IMR-90 (cell line): Measurements from ENCODE around the gene WNT9B. TPM values are rescaled to one million over a fixed set of nuclear protein-coding genes. Genes with fewer than 3 reads are reported as not detected.

ENCODE experiments used
- ATAC-seq: fragments of 200-7000 bp; cut with Tn5 transposase; 2 replicates; pipeline ENCODE4 v1.9.1; 2020; ENCODE audit warnings: low read depth, mild to moderate bottlenecking, moderate library complexity
- BruUV-seq: library from RNA; stranded (reverse); fragments of 400-500 nt; replicated peaks from 2 replicates; lab custom pipeline; 2021; lab: Mats Ljungman, UMichigan
- CTCF ChIA-PET: fragments of 300-600 bp; formaldehyde crosslinking; extraction: SDS; loops from one replicate; lab custom pipeline; 2021; ENCODE audit warnings: antibody characterized with exemption; lab: Yijun Ruan, JAX
- POLR2A ChIA-PET: fragments of 300-600 bp; sonication (Branson Sonifier 250); formaldehyde crosslinking; loops from one replicate; lab custom pipeline; 2022; ENCODE audit warnings: antibody characterized with exemption; ENCODE audit not compliant: unreplicated experiment; lab: Charles Lee
- DNase-seq: peaks from one replicate; pipeline ENCODE4 v3.0.0; 2013
- H2AFZ ChIP-seq: replicated peaks from 2 replicates; pipeline ENCODE3; 2013; ENCODE audit warnings: low read length, mild to moderate bottlenecking; ENCODE audit not compliant: poor library complexity
- H2AK5ac ChIP-seq: 2 replicates; pipeline ENCODE4 v1.6.1; 2013; ENCODE audit warnings: low read depth, low read length, inconsistent platforms
- H2AK9ac ChIP-seq: replicated peaks from 2 replicates; pipeline ENCODE3; 2013; ENCODE audit warnings: mild to moderate bottlenecking, low read depth, low read length, moderate library complexity; ENCODE audit not compliant: poor library complexity
- H2BK120ac ChIP-seq: 2 replicates; pipeline ENCODE4 v1.6.1; 2013; ENCODE audit warnings: low read depth, low read length, inconsistent platforms
- H2BK15ac ChIP-seq: 3 replicates; pipeline ENCODE4 v1.6.1; 2013; ENCODE audit warnings: low read depth, low read length, inconsistent platforms
- H2BK20ac ChIP-seq: 2 replicates; pipeline ENCODE4 v1.6.1; 2013; ENCODE audit warnings: low read depth, mild to moderate bottlenecking, inconsistent platforms, low read length, moderate library complexity
- H2BK5ac ChIP-seq: 2 replicates; pipeline ENCODE4 v1.6.1; 2013; ENCODE audit warnings: mild to moderate bottlenecking, low read depth, low read length, inconsistent platforms; ENCODE audit not compliant: poor library complexity, severe bottlenecking
- H3K14ac ChIP-seq: replicated peaks from 2 replicates; pipeline ENCODE4 v1.6.1; 2013; ENCODE audit warnings: low read depth, low read length, inconsistent platforms
- H3K18ac ChIP-seq: 2 replicates; pipeline ENCODE4 v1.6.1; 2013; ENCODE audit warnings: low read depth, low read length, control low read depth
- H3K23ac ChIP-seq: 2 replicates; pipeline ENCODE4 v1.6.1; 2013; ENCODE audit warnings: low read depth, low read length, inconsistent platforms
- H3K27ac ChIP-seq: 2 replicates; pipeline ENCODE4 v1.5.1; 2013; ENCODE audit warnings: mild to moderate bottlenecking, control low read depth, low read length; ENCODE audit not compliant: insufficient read depth
- H3K27me3 ChIP-seq: 2 replicates; pipeline ENCODE4 v1.6.1; 2013; ENCODE audit warnings: low read length; ENCODE audit not compliant: control insufficient read depth, insufficient read depth
- H3K36me3 ChIP-seq: 2 replicates; pipeline ENCODE4 v1.6.1; 2013; ENCODE audit warnings: low read length, mixed read lengths; ENCODE audit not compliant: control insufficient read depth, insufficient read depth
- H3K4ac ChIP-seq: 2 replicates; pipeline ENCODE4 v1.6.1; 2013; ENCODE audit warnings: low read depth, low read length, inconsistent platforms
- H3K4me1 ChIP-seq: 2 replicates; pipeline ENCODE4 v1.6.1; 2013; ENCODE audit warnings: low read length, mixed read lengths; ENCODE audit not compliant: control insufficient read depth, insufficient read depth
- H3K4me2 ChIP-seq: 2 replicates; pipeline ENCODE4 v1.6.1; 2013; ENCODE audit warnings: low read depth, mild to moderate bottlenecking, control low read depth, low read length, moderate library complexity
- H3K4me3 ChIP-seq: 2 replicates; pipeline ENCODE4 v1.5.1; 2013; ENCODE audit warnings: low read depth, mild to moderate bottlenecking, control low read depth, low read length, moderate library complexity; ENCODE audit not compliant: insufficient read depth
- H3K56ac ChIP-seq: 2 replicates; pipeline ENCODE4 v1.6.1; 2013; ENCODE audit warnings: low read length, inconsistent platforms; ENCODE audit not compliant: insufficient read depth; ENCODE audit errors: extremely low read depth
- H3K79me1 ChIP-seq, 2 experiments: 2 replicates each; pipeline ENCODE4 v1.6.1; 2013; ENCODE audit warnings: low read length in 2 of 2, inconsistent platforms in 1 of 2, low read depth in 1 of 2
- H3K9ac ChIP-seq: 2 replicates; pipeline ENCODE4 v1.6.1; 2013; ENCODE audit warnings: low read depth, low read length, control low read depth
- H3K9me1 ChIP-seq: 2 replicates; pipeline ENCODE4 v1.6.1; 2013; ENCODE audit warnings: low read length, inconsistent platforms; ENCODE audit not compliant: insufficient read depth
- H3K9me3 ChIP-seq: 2 replicates; pipeline ENCODE4 v1.6.1; 2013; ENCODE audit warnings: low read length; ENCODE audit not compliant: control insufficient read depth, insufficient read depth
- H4K20me1 ChIP-seq: 2 replicates; pipeline ENCODE4 v1.6.1; 2013; ENCODE audit warnings: low read length, inconsistent platforms; ENCODE audit not compliant: insufficient read depth
- H4K5ac ChIP-seq: 2 replicates; pipeline ENCODE4 v1.6.1; 2013; ENCODE audit warnings: mild to moderate bottlenecking, low read depth, low read length, control low read depth
- H4K8ac ChIP-seq, 2 experiments: 2 replicates each; pipeline ENCODE4 v1.6.1; 2013; ENCODE audit warnings: low read depth in 2 of 2, low read length in 2 of 2, control low read depth in 1 of 2, inconsistent platforms in 1 of 2
- H4K91ac ChIP-seq: 2 replicates; pipeline ENCODE4 v1.6.1; 2013; ENCODE audit warnings: low read depth, low read length, inconsistent platforms; ENCODE audit not compliant: insufficient read depth
- BHLHE40 ChIP-seq: fragments of 150-350 bp; IDR thresholded peaks from 2 replicates; pipeline ENCODE4 v1.6.1; 2016; ENCODE audit warnings: mild to moderate bottlenecking, low read depth, low read length
- MAFK ChIP-seq: IDR thresholded peaks from 2 replicates; pipeline ENCODE4 v1.6.1; 2012; ENCODE audit warnings: low read depth, low read length, improper control_type of control experiment
- MAZ ChIP-seq: IDR thresholded peaks from 2 replicates; pipeline ENCODE4 v1.6.1; 2012; ENCODE audit warnings: low read depth, mild to moderate bottlenecking, low read length, improper control_type of control experiment, moderate library complexity, borderline replicate concordance
- MXI1 ChIP-seq: IDR thresholded peaks from 2 replicates; pipeline ENCODE4 v1.6.1; 2012; ENCODE audit warnings: low read depth, mild to moderate bottlenecking, low read length, moderate library complexity, borderline replicate concordance
- NFE2L2 ChIP-seq: fragments of 150-350 bp; IDR thresholded peaks from 2 replicates; pipeline ENCODE4 v1.6.1; 2016; ENCODE audit warnings: low read depth, mild to moderate bottlenecking, low read length
- RAD21 ChIP-seq: IDR thresholded peaks from 2 replicates; pipeline ENCODE4 v1.6.1; 2012; ENCODE audit warnings: low read length, improper control_type of control experiment
- RCOR1 ChIP-seq: IDR thresholded peaks from 2 replicates; pipeline ENCODE4 v1.6.1; 2012; ENCODE audit warnings: mild to moderate bottlenecking, low read length, improper control_type of control experiment; ENCODE audit not compliant: insufficient replicate concordance
- RFX5 ChIP-seq: IDR thresholded peaks from 2 replicates; pipeline ENCODE4 v1.8.0; 2012; ENCODE audit warnings: low read depth, mild to moderate bottlenecking, low read length, moderate library complexity
- SMC3 ChIP-seq: fragments of 150-350 bp; IDR thresholded peaks from 2 replicates; pipeline ENCODE4 v1.6.1; 2016; ENCODE audit warnings: low read depth, mild to moderate bottlenecking, antibody characterized with exemption, low read length, moderate library complexity
- WGBS, 2 experiments: methylation state at CpG; one replicate each; pipeline versions ENCODE4 v1.1.5 to v1.1.7; 2013; ENCODE audit warnings: missing lambda C conversion rate in 2 of 2; ENCODE audit not compliant: insufficient read length in 1 of 2; ENCODE audit errors: extremely low coverage in 2 of 2; 5-methylcytosine and 5-hydroxymethylcytosine counted together
- dilution Hi-C: fragments of 300-500 bp; cut with HindIII; formaldehyde crosslinking; loops from one replicate; pipeline ENCODE4 v1.14.3; 2018; ENCODE audit warnings: low sequenced_read_pairs; ENCODE audit not compliant: unreplicated experiment
- in situ Hi-C: fragments of 300-500 bp; cut with MboI; formaldehyde crosslinking; loops from 3 replicates; pipeline ENCODE4 v1.14.3; 2019; ENCODE audit warnings: low sequenced_read_pairs, inconsistent platforms, mixed read lengths
- intact Hi-C: fragments of 100-400 bp; cut with micrococcal nuclease; formaldehyde crosslinking; loops from 2 replicates; pipeline ENCODE4 v1.10.0; 2022
- polyA plus RNA-seq, 3 experiments: library from polyadenylated mRNA; depleted of rRNA; stranded (reverse); fragments of >200 nt; gene quantifications; 2 replicates each; pipeline ENCODE4 v1.2.3, GENCODE V29; 2012; ENCODE audit warnings: low replicate concordance in 1 of 3
- total RNA-seq: library from RNA; depleted of rRNA; stranded (reverse); fragments of >200 nt; gene quantifications from 2 replicates; pipeline ENCODE4 v1.2.3, GENCODE V29; 2012
- TF ChIP-seq, protein P1 (sequence below): fragments of 150-350 bp; IDR thresholded peaks from 2 replicates; pipeline ENCODE4 v1.6.1; 2017; ENCODE audit warnings: mild to moderate bottlenecking, antibody characterized with exemption, low read length, low read depth
- TF ChIP-seq, protein P2 (sequence below): fragments of 150-350 bp; IDR thresholded peaks from 2 replicates; pipeline ENCODE4 v1.6.1; 2016; ENCODE audit warnings: low read depth, mild to moderate bottlenecking, low read length, moderate library complexity, borderline replicate concordance

WNT9B gene
- total and polyA plus RNA-seq, 2 of the 4 experiments (the other 2 are of a cell fraction) = not detected

DNA sequence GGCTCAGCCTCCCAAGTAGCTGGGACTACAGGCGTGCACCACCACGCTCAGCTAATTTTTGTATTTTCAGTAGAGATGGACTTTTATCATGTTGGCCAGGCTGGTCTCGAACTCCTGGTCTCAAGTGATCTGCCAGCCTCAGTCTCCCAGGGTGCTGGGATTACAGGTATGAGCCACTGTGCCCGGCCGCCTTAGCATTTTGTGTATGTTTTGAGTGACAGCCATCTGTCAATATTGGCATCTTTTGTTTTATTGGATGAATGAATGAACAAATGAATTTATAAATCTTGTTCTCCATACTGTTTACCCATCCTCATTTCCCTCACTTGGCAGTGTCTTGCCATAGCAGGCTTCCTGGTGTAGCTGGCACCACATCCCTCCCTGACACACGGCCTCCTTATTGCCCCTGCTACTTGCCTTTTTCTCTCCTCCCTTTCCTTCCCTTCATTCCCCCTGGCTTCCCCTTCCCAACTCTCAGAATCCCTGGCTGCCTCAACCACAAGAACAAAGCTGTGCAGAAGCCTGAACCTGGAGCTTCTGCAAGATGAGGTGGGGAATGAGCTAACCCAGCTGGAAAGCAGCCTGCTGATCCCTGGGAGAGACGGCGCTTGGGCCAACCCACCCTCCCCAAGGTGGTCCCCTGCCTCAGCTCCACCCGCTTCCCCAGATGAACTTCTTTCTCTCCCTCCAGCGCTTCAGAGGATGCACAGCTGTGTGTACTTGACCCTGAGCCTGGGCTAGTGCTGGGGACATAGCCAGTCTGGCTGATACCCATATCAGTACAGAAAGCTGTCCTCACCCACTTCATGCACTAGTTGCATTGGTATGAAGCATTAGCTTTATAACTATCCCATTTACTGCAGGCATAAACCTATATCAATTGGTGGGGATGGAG is 34.3 kb downstream of the WNT9B start (continued):
- no peak for TF ChIP-seq MAFK

DNA sequence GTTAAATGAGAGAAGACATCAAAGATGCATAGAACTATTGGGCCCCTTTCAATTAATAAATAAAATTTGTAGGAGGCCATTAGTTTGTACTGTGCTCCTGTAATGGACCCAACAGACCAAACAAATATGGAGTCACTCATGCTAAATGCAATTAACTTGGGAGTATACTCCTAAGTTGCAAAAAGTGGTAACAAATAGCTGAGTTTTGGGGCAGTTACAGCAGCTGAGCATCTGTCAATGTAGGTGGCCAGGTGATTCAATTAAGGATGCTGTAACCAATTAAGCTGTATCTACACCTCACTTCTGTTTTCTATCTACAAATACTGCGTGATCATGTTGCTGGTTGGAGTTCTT is 34.9 kb downstream of the WNT9B start:
- Histone ChIP-seq H3K14ac (no peak overlapping the region), H2BK20ac (no peak overlapping the region), H3K4me1 (no peaks in the 10 kb centered on the region), H2AFZ (no peak overlapping the region), H2BK120ac (no peak overlapping the region), H3K36me3 (no peaks in the 10 kb centered on the region), H2AK9ac (no peak overlapping the region), H4K8ac (no peak overlapping the region), H2BK15ac (no peak overlapping the region), H3K9me1 (no peaks in the 10 kb centered on the region), H3K27me3 (peaks cover 63% of the 10 kb centered on the region), H3K79me1 (no peaks in the 10 kb centered on the region), H3K4ac (no peak overlapping the region), H3K4me2 (no peak overlapping the region), H3K56ac (no peak overlapping the region), H3K27ac (no peak overlapping the region), H3K18ac (no peak overlapping the region), H3K23ac (no peak overlapping the region), H3K9ac (no peak overlapping the region), H2BK5ac (no peak overlapping the region), H4K5ac (no peak overlapping the region), H4K91ac (no peak overlapping the region), H4K20me1 (no peaks in the 10 kb centered on the region), H2AK5ac (no peak overlapping the region), H3K9me3 (no peaks in the 10 kb centered on the region), H3K4me3 (no peak overlapping the region)
- no TSS peak for BruUV-seq
- CTCF ChIA-PET = interaction anchor here (0.7 kb wide), 1 partner anchor 27 kb away, joined by 4 read pairs; no protein-coding TSS in a partner anchor
- POLR2A ChIA-PET = no interaction called here
- dilution Hi-C loops (no loop called here), intact Hi-C loops (no loop called here), in situ Hi-C loops (no loop called here)
- TF ChIP-seq, protein P1, sequence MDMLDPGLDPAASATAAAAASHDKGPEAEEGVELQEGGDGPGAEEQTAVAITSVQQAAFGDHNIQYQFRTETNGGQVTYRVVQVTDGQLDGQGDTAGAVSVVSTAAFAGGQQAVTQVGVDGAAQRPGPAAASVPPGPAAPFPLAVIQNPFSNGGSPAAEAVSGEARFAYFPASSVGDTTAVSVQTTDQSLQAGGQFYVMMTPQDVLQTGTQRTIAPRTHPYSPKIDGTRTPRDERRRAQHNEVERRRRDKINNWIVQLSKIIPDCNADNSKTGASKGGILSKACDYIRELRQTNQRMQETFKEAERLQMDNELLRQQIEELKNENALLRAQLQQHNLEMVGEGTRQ = no peak
- TF ChIP-seq MAZ (no peak), RCOR1 (no peak), NFE2L2 (no peak), MAFK (no peak), RAD21 (no peak), SMC3 (no peak), RFX5 (no peak), BHLHE40 (no peak), MXI1 (no peak)
- TF ChIP-seq, protein P2, sequence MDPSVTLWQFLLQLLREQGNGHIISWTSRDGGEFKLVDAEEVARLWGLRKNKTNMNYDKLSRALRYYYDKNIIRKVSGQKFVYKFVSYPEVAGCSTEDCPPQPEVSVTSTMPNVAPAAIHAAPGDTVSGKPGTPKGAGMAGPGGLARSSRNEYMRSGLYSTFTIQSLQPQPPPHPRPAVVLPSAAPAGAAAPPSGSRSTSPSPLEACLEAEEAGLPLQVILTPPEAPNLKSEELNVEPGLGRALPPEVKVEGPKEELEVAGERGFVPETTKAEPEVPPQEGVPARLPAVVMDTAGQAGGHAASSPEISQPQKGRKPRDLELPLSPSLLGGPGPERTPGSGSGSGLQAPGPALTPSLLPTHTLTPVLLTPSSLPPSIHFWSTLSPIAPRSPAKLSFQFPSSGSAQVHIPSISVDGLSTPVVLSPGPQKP = no peak
- DNase-seq (no peak), ATAC-seq (no peak)
- WGBS, 2 experiments = no CpG with 5 or more reads among the region's 1 CpG
